WTC11 (cell line): Measurements from ENCODE around the gene LTBR. TPM values are rescaled to one million over a fixed set of nuclear protein-coding genes. Genes with fewer than 3 reads are reported as not detected.

Experiments used
- ATAC-seq: fragments of 200-7000 bp; cut with Tn5 transposase; 2 replicates; pipeline ENCODE4 v1.10.0; 2021; ENCODE audit warnings: mild to moderate bottlenecking, moderate library complexity
- CTCF ChIA-PET: fragments of 300-600 bp; sonication (Branson Sonifier 250); formaldehyde crosslinking; loops from one replicate; lab custom pipeline; 2021; ENCODE audit warnings: antibody characterized with exemption; lab: Charles Lee
- POLR2A ChIA-PET: fragments of 350-600 bp; sonication (Branson Sonifier 250); formaldehyde crosslinking; loops from one replicate; lab custom pipeline; 2021; ENCODE audit warnings: antibody characterized with exemption; lab: Charles Lee
- DNase-seq: peaks from one replicate; pipeline ENCODE4 v3.0.0; 2021; ENCODE audit warnings: low spot score
- H3K27ac Mint-ChIP-seq: 2 replicates; pipeline ENCODE4 v1.8.0; 2021; ENCODE audit warnings: mixed read lengths
- H3K27me3 Mint-ChIP-seq: 2 replicates; pipeline ENCODE4 v1.8.0; 2021; ENCODE audit warnings: low read depth, mild to moderate bottlenecking, moderate library complexity, mixed read lengths
- H3K36me3 Mint-ChIP-seq: 2 replicates; pipeline ENCODE4 v1.8.0; 2021; ENCODE audit warnings: mixed read lengths
- H3K4me1 Mint-ChIP-seq: 2 replicates; pipeline ENCODE4 v1.8.0; 2022; ENCODE audit warnings: mixed read lengths
- H3K4me3 Mint-ChIP-seq: 2 replicates; pipeline ENCODE4 v1.8.0; 2021; ENCODE audit warnings: mild to moderate bottlenecking, moderate library complexity, mixed read lengths
- H3K9me3 Mint-ChIP-seq: 2 replicates; pipeline ENCODE4 v1.8.0; 2021; ENCODE audit warnings: mixed read lengths
- ATF2 ChIP-seq: sonication (generic); formaldehyde crosslinking; IDR thresholded peaks from 2 replicates; pipeline ENCODE4 v1.8.1; 2022; ENCODE audit warnings: low read depth, missing genetic modification reagents, borderline replicate concordance
- CREB1 ChIP-seq: sonication (generic); formaldehyde crosslinking; IDR thresholded peaks from 2 replicates; pipeline ENCODE4 v1.8.0; 2023; ENCODE audit warnings: mild to moderate bottlenecking, missing genetic modification reagents
- E2F5 ChIP-seq: sonication (generic); formaldehyde crosslinking; IDR thresholded peaks from 2 replicates; pipeline ENCODE4 v1.8.1; 2022; ENCODE audit warnings: mild to moderate bottlenecking, moderate library complexity, missing genetic modification reagents
- ELF4 ChIP-seq: sonication (generic); formaldehyde crosslinking; IDR thresholded peaks from 2 replicates; pipeline ENCODE4 v1.8.1; 2022; ENCODE audit warnings: low read depth, mild to moderate bottlenecking, moderate library complexity, missing genetic modification reagents
- FOXJ3 ChIP-seq: sonication (generic); formaldehyde crosslinking; IDR thresholded peaks from 2 replicates; pipeline ENCODE4 v1.9.0; 2021; ENCODE audit warnings: missing genetic modification reagents, mild to moderate bottlenecking, borderline replicate concordance
- FOXK1 ChIP-seq: sonication (generic); formaldehyde crosslinking; IDR thresholded peaks from 2 replicates; pipeline ENCODE4 v1.8.0; 2022; ENCODE audit warnings: mild to moderate bottlenecking, moderate library complexity, missing genetic modification reagents
- FOXP1 ChIP-seq: sonication (generic); formaldehyde crosslinking; IDR thresholded peaks from 2 replicates; pipeline ENCODE4 v1.8.0; 2022; ENCODE audit warnings: missing genetic modification reagents, mild to moderate bottlenecking, moderate library complexity, borderline replicate concordance
- GABPB1 ChIP-seq: sonication (generic); formaldehyde crosslinking; IDR thresholded peaks from 2 replicates; pipeline ENCODE4 v1.8.1; 2023; ENCODE audit warnings: mild to moderate bottlenecking, missing genetic modification reagents
- HMGA2 ChIP-seq: fragments of 250-450 bp; sonication (Bioruptor Pico); IDR thresholded peaks from 2 replicates; pipeline ENCODE4 v1.4.0; 2021; ENCODE audit warnings: mild to moderate bottlenecking, moderate library complexity
- HMGXB4 ChIP-seq: sonication (generic); formaldehyde crosslinking; IDR thresholded peaks from 2 replicates; pipeline ENCODE4 v1.8.1; 2023; ENCODE audit warnings: mild to moderate bottlenecking, moderate library complexity, missing genetic modification reagents
- IRF2 ChIP-seq: sonication (generic); formaldehyde crosslinking; IDR thresholded peaks from 2 replicates; pipeline ENCODE4 v1.8.0; 2022; ENCODE audit warnings: low read depth, missing genetic modification reagents, borderline replicate concordance
- JUN ChIP-seq: sonication (generic); formaldehyde crosslinking; IDR thresholded peaks from 2 replicates; pipeline ENCODE4 v1.8.0; 2023; ENCODE audit warnings: mild to moderate bottlenecking, missing genetic modification reagents
- KAT7 ChIP-seq: sonication (generic); formaldehyde crosslinking; IDR thresholded peaks from 2 replicates; pipeline ENCODE4 v1.8.1; 2023; ENCODE audit warnings: missing genetic modification reagents, mild to moderate bottlenecking, borderline replicate concordance
- MLX ChIP-seq: sonication (generic); formaldehyde crosslinking; IDR thresholded peaks from 2 replicates; pipeline ENCODE4 v1.8.1; 2023; ENCODE audit warnings: mild to moderate bottlenecking, missing genetic modification reagents, moderate library complexity
- NFE2L1 ChIP-seq: sonication (generic); formaldehyde crosslinking; IDR thresholded peaks from 2 replicates; pipeline ENCODE4 v1.8.1; 2023; ENCODE audit warnings: missing genetic modification reagents
- NR3C1 ChIP-seq: sonication (generic); formaldehyde crosslinking; conservative IDR thresholded peaks from 2 replicates; pipeline ENCODE4 v1.8.1; 2023; ENCODE audit warnings: low read depth, mild to moderate bottlenecking, missing genetic modification reagents
- OVOL2 ChIP-seq: fragments of 250-450 bp; sonication (Bioruptor Pico); IDR thresholded peaks from 2 replicates; pipeline ENCODE4 v1.9.0; 2021; ENCODE audit warnings: mild to moderate bottlenecking, borderline replicate concordance
- PRRX2 ChIP-seq: fragments of 250-450 bp; sonication (Bioruptor Pico); IDR thresholded peaks from 2 replicates; pipeline ENCODE4 v1.8.0; 2021; ENCODE audit warnings: mild to moderate bottlenecking
- RELA ChIP-seq: sonication (generic); formaldehyde crosslinking; IDR thresholded peaks from 2 replicates; pipeline ENCODE4 v1.8.1; 2022; ENCODE audit warnings: missing genetic modification reagents, mild to moderate bottlenecking, borderline replicate concordance
- RORB ChIP-seq: fragments of 250-450 bp; sonication (Bioruptor Pico); IDR thresholded peaks from 2 replicates; pipeline ENCODE4 v1.9.0; 2021; ENCODE audit warnings: mild to moderate bottlenecking
- SMAD3 ChIP-seq: sonication (generic); formaldehyde crosslinking; IDR thresholded peaks from 2 replicates; pipeline ENCODE4 v1.8.0; 2022; ENCODE audit warnings: missing genetic modification reagents, mild to moderate bottlenecking, borderline replicate concordance
- TEAD1 ChIP-seq: sonication (generic); formaldehyde crosslinking; IDR thresholded peaks from 2 replicates; pipeline ENCODE4 v1.8.0; 2022; ENCODE audit warnings: mild to moderate bottlenecking, missing genetic modification reagents
- TEAD4 ChIP-seq: sonication (generic); formaldehyde crosslinking; IDR thresholded peaks from 2 replicates; pipeline ENCODE4 v1.8.0; 2022; ENCODE audit warnings: mild to moderate bottlenecking, missing genetic modification reagents
- USF1 ChIP-seq: sonication (generic); formaldehyde crosslinking; IDR thresholded peaks from 2 replicates; pipeline ENCODE4 v1.8.0; 2022; ENCODE audit warnings: mild to moderate bottlenecking, missing genetic modification reagents
- USF2 ChIP-seq: sonication (generic); formaldehyde crosslinking; IDR thresholded peaks from 2 replicates; pipeline ENCODE4 v1.8.1; 2023; ENCODE audit warnings: mild to moderate bottlenecking, missing genetic modification reagents, moderate library complexity
- ZBTB43 ChIP-seq: sonication (generic); formaldehyde crosslinking; IDR thresholded peaks from 2 replicates; pipeline ENCODE4 v1.8.1; 2023; ENCODE audit warnings: mild to moderate bottlenecking, missing genetic modification reagents
- ZNF138 ChIP-seq: sonication (generic); formaldehyde crosslinking; conservative IDR thresholded peaks from 2 replicates; pipeline ENCODE4 v1.8.1; 2022; ENCODE audit warnings: mild to moderate bottlenecking, moderate library complexity, missing genetic modification reagents
- total RNA-seq: library from RNA; stranded (reverse); gene quantifications from 3 replicates; pipeline ENCODE4 v1.2.3, GENCODE V29; 2021

Gene LTBR
- total RNA-seq, 1 experiment from 2014 or later = 4.0 TPM

GRCh38 chr12:6391013-6391412 is 7.1 kb downstream of the LTBR start:
- TF ChIP-seq ZBTB43 (CRISPR knock-in tag) (no peak), FOXK1 (CRISPR knock-in tag) (no peak), PRRX2 (CRISPR knock-in tag) (no peak), SMAD3 (CRISPR knock-in tag) (no peak), KAT7 (CRISPR knock-in tag) (no peak), JUN (CRISPR knock-in tag) (no peak), OVOL2 (CRISPR knock-in tag) (no peak), FOXJ3 (CRISPR knock-in tag) (no peak), E2F5 (CRISPR knock-in tag) (no peak), ATF2 (CRISPR knock-in tag) (no peak), IRF2 (CRISPR knock-in tag) (no peak)
- TF ChIP-seq, all 79 proteins: peak for 0
- Mint-ChIP-seq H3K27me3 (no peaks in the 10 kb centered on the region), H3K9me3 (no peaks in the 10 kb centered on the region), H3K36me3 (no peaks in the 10 kb centered on the region), H3K4me1 (peaks cover 25% of the 10 kb centered on the region), H3K27ac (no peak overlapping the region), H3K4me3 (no peak overlapping the region)
- POLR2A ChIA-PET = no interaction called here
- DNase-seq (no peak), ATAC-seq (no peak)
- CTCF ChIA-PET = no interaction called here

GRCh38 chr12:6392504-6392903 is 8.5 kb downstream of the LTBR start:
- POLR2A ChIA-PET = interaction anchor here (1.0 to 1.1 kb wide), 2 partner anchors 16 to 22 kb away, joined by 4 read pairs; no protein-coding TSS in a partner anchor
- H3K27ac Mint-ChIP-seq = no peak overlapping the region

More at GRCh38 chr12:6392504-6392903, 8.5 kb downstream of the LTBR start:
- no peak overlapping the region for H3K4me3 Mint-ChIP-seq
- no peak for TF ChIP-seq NFE2L1 (CRISPR knock-in tag)
- no peak for TF ChIP-seq USF2 (CRISPR knock-in tag)
- no peak for TF ChIP-seq RORB (CRISPR knock-in tag)
- no peak for TF ChIP-seq RELA (CRISPR knock-in tag)
- no peak for TF ChIP-seq GABPB1 (CRISPR knock-in tag)
- TF ChIP-seq NR3C1 (CRISPR knock-in tag) = no peak
- TF ChIP-seq PRRX2 (CRISPR knock-in tag) = no peak
- no peak for TF ChIP-seq HMGXB4 (CRISPR knock-in tag)
- TF ChIP-seq CREB1 (CRISPR knock-in tag) = no peak
- TF ChIP-seq OVOL2 (CRISPR knock-in tag) = no peak
- TF ChIP-seq FOXP1 (CRISPR knock-in tag) = no peak
- no peak for TF ChIP-seq ELF4 (CRISPR knock-in tag)
- TF ChIP-seq ZNF138 (CRISPR knock-in tag) = no peak
- TF ChIP-seq TEAD1 = no peak
- TF ChIP-seq HMGA2 (CRISPR knock-in tag) = no peak
- no peak for TF ChIP-seq MLX (CRISPR knock-in tag)
- TF ChIP-seq USF1 (CRISPR knock-in tag) = no peak
- TF ChIP-seq TEAD4 (CRISPR knock-in tag) = no peak
- no peak for TF ChIP-seq KAT7 (CRISPR knock-in tag)
- TF ChIP-seq, all 79 proteins: peak for 0
- CTCF ChIA-PET = interaction anchor here (0.9 kb wide), 1 partner anchor 37 kb away, joined by 3 read pairs; no protein-coding TSS in a partner anchor
- no peak for DNase-seq
- no peaks in the 10 kb centered on the region; the same call in 1 of the 2 replicates for H3K27me3 Mint-ChIP-seq
- no peaks in the 10 kb centered on the region for H3K36me3 Mint-ChIP-seq
- no peak for ATAC-seq
- peaks cover 29% of the 10 kb centered on the region for H3K4me1 Mint-ChIP-seq
- no peaks in the 10 kb centered on the region for H3K9me3 Mint-ChIP-seq
